Fibroblast of lung (primary cell): ENCODE data around the gene SLAIN1.

Experiments
- EZH2 ChIP-seq: IDR thresholded peaks from 2 replicates; pipeline ENCODE4 v1.5.1; 2012; ENCODE audit warnings: low read length, control low read depth, mild to moderate bottlenecking; ENCODE audit errors: missing control alignments
- TF ChIP-seq, protein P1 (sequence below), 2 donors: IDR thresholded peaks in 1 of 2; conservative IDR thresholded peaks in 1 of 2; 1 replicate in 1 of 2; 2 replicates in 1 of 2; pipeline ENCODE4 v1.5.1; 2011 to 2012; ENCODE audit warnings: low read length in 2 of 2, control low read depth in 1 of 2, inconsistent platforms in 1 of 2, low read depth in 1 of 2, mild to moderate bottlenecking in 1 of 2

GRCh38 chr13:77806518-77806917 is 109.0 kb downstream of the SLAIN1 start:
- TF ChIP-seq, protein P1, sequence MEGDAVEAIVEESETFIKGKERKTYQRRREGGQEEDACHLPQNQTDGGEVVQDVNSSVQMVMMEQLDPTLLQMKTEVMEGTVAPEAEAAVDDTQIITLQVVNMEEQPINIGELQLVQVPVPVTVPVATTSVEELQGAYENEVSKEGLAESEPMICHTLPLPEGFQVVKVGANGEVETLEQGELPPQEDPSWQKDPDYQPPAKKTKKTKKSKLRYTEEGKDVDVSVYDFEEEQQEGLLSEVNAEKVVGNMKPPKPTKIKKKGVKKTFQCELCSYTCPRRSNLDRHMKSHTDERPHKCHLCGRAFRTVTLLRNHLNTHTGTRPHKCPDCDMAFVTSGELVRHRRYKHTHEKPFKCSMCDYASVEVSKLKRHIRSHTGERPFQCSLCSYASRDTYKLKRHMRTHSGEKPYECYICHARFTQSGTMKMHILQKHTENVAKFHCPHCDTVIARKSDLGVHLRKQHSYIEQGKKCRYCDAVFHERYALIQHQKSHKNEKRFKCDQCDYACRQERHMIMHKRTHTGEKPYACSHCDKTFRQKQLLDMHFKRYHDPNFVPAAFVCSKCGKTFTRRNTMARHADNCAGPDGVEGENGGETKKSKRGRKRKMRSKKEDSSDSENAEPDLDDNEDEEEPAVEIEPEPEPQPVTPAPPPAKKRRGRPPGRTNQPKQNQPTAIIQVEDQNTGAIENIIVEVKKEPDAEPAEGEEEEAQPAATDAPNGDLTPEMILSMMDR (conservative IDR thresholded peaks at IDR 0.05 in 1 of 2, IDR thresholded peaks at IDR 0.05 in 1 of 2; ENCODE audit: low read depth in 1 of 2, low read length in 2 of 2): no peak
- no peak for TF ChIP-seq EZH2
